PC-9 (cell line): ENCODE results near the gene OTUD7B.

ENCODE experiments used
- CTCF ChIP-seq: fragments of 200-600 bp; sonication (generic); conservative IDR thresholded peaks from 2 replicates; pipeline ENCODE4 v1.6.1; 2017; ENCODE audit warnings: mixed run types, antibody characterized with exemption, mild to moderate bottlenecking, moderate library complexity
- EZH2 ChIP-seq: fragments of 200-600 bp; sonication (generic); IDR thresholded peaks from 2 replicates; pipeline ENCODE4 v1.8.0; 2017; ENCODE audit warnings: antibody characterized with exemption, low read depth

- TF ChIP-seq CTCF (no peak), EZH2 (no peak)
Measured at GRCh38 chr1:149966405-149966804, 44.1 kb downstream of the OTUD7B start.
